Measurements from ENCODE around the gene FOS. TPM values are rescaled to one million over a fixed set of nuclear protein-coding genes. Genes with fewer than 3 reads are reported as not detected.

FOS gene
- polyA plus RNA-seq, 10 donors: 71.3 to 2,749 (median 590) TPM

DNA sequence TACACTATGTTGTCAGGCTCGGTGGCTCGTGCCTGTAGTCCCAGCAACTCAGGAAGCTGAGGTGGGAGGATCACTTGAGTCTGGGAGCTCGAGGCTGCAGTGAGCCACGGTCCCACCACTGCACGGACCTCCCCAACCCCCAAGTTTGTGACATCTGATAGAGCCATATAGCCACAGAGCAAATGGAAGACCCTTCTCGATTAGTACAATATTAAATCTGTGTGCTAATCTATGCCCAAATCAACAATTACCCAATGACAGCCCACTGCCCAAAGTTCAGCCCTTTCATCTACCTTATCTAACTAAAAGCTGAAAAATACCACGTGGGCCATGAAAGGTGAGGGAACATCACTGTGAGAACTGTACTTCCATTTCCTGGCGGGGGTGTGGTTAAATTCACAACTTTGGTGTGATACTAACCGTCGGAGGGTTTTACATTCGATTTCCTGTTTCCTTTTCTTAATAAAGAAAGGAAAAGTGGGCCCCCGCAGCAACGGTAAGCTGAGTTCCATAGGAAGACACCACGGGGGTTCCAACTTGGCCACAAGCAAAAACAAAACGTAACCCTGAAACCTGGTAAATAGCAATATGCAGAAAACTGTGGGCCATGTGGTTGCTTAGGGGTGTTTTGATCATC, 31.2 kb upstream of the FOS start:
- no peak for DNase-seq

DNA sequence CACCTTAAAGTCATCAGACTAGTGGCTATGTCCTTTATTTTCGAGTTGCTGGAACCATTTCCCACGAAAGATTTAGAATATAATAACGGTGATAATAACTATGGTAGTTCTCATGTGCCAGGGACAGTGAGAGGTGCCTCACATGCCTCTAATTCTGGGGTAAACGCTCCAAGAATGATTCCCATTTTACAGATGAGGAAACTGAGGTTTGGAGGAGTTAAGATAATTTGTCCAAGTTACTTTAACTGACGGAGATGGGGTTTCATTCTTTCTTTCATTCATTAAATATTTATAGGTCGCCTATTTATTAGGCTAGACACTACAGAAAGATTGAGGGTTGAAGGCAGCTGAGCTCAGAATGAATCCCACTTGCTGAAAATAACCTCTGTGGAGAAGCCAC, 30.7 kb upstream of the FOS start:
- no peak for DNase-seq

DNA sequence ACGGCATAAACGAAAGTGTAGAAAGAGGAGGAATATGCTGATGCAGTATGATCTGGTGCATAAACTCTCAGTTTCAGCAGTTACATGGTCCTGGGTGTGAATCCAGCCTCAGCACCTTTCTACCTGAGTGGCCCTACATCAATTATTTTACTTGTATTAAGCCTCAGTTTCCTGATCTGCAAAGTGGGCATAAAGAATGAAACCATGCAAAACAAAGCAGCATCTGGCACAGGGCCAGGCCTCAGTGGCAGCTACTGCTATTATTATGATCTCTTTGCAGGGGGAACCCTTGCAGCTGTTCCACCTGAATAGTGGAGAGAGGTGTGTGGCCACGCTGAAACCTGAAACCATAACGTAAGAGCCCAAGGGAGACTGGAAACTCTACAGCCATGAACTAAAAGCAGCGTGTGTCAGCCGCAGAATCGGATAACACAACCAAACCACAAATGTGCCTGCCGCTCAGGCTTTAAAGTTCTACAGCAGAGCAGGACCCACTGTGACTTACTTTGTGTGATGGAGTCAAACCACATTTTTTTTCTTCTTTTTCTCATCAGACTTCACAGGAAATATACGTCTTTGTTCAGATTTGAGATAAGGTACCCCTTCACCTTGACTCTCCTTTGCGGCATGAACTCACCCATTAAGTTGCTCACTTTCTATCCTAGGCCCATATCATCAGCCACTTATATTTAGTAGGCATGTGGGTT, 29.2 kb upstream of the FOS start:
- DNase-seq: no peak

DNA sequence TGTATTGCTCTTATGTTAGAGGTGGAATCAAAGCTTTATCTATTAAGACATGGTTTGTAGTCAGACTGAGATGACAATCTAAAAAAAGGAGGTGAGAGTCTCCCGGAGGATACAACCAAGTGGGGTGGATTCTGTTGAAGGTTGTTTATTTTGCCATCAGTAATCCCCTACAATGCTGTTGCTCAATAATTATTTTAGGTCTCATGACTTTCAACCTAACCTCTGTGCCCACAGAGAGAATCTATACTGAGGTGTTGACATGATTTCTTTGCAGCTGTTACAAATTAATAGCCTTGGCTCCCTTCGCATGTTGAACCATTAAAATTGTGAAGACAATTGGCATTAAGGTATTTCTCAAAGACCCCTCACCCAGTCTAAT, 28.7 kb upstream of the FOS start:
- DNase-seq: no peak

DNA sequence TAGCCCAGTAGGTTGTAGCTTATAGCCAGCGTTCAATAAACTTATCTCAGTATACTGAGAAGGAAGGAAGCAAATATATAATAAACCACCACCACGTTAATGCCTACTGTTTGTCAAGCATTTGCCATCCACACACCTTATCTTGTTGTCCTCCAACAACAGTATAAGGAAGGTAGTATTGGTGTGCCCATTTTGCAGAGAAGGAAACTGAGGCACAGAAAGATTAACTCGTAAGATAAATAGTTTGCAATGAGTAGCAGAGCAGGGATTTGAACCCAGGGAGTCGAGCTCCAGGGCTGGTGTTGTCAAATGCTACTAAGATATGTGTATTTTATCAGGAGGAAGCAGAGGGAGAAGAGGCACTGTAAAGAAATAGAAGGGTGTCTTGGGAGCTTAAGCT, 27.8 kb upstream of the FOS start:
- DNase-seq: no peak

DNA sequence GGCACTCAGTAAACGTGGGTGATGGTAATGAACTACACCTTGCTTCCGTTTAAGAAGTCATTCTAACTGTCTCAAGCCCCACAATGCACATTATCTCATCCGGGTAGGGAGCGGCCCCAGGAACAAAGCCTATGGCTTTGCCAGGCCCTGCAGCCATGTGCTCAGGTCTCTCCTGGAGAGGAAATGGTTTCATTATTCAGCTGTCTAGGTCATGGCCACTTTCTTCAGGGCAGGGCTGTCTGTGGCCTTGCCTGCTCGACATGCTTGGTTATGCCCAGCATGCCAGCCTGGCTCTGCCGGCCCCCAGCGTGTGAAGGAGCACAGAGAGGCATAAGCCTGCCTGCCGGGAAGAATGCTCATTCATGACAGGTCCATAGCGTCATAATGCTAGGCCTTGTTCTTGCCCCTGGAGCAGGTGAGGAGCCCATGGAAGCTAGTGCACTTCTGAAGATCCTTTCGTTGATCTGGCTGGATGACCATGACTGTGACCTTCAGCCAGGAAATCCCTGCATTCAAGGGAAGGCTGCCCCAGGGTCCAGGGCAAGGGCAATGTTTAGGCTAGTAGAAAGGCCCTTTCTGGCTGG, 26.3 kb upstream of the FOS start:
- DNase-seq: no peak

DNA sequence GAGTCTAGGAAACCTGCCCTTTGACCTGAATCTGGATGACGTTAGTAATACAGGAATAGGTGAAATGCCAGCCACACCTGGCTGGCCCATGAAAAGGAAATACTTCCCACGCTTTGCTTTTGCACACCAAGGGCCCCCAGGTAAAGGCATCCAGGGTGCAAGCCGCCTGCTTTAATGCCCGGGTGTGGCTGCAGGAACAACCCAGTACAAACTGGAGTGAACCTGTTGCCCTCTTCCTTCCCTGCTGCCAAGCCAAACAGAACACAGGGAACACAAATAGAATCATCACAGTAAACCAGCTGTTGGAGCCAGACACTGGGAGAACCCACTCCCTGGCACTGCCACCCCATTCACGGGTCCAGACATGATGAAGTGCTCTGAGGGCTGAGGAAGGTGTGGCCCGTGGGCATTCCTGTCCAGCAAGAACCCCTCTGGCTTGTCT, 24.2 kb upstream of the FOS start:
- DNase-seq: peak in 1 of 3 donors; percentile 67

DNA sequence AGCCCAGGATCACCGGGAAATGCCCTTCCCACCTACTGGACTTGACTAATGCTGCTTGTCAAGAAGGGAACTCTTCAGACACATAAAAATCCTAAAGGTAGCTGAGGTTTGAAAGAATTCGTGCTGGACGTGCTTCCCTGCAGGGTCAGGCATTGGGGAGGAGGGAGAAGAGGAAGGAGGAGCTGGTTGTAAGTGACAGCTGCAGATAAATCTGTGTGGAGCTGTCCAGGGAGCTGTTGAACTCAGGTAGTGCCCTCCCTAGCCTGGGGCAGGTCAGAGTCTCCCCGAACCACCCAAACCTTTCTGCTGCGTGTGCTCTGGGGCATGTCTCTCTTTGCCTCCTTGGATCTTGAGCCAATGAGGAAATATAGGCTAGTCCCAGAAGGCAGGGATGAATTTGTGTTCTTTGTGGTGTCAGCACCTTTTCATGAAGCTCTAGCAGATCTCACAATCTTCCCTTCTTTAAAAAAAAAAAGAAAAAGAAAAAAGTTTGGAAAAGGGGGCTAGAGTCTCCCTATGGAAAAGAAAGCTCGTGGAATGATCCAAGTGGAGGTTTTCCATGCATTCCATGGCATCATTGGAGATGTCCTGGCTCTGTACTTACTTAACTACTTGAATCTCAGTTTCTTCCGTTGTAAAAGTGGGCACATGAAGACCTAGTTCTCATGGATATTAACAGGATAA, 23.6 kb upstream of the FOS start:
- DNase-seq: peak in 1 of 3 donors; percentile 73

DNA sequence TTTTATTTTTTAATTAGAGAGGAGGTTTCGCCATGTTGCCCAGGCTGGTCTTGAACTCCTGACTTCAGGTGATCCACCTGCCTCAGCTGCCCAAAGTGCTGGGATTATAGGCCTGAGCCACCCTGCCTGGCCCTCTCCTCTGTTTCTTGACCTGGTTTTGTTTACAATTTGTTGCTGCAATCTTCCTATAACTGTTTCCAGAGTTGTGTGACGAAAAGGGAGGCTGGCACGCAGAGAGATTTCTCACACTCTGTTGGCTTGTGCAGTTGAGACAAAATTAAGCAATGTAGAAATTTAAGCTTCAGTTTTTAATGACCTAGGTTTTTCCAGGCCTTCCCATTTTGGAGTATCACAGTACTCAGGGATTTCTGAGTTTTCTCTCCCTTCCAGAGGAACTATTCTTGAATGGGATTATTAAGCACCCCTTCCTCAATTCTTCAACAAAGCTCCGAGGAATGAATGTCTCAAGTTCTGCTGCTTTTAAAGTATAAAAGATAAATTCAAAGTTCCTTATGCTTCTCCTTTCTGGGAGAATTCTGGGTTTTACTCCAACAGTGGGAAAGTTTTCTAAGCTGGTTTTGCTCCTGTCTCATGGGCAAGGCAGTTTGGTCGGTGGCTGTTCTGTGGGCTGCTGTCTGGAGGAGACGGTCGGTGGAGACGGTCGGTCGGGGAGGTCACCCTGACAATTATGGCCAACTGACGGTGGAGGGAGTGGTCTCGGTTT, 20.4 kb upstream of the FOS start:
- peak; percentile 67 to 85 (median 69) for DNase-seq

DNA sequence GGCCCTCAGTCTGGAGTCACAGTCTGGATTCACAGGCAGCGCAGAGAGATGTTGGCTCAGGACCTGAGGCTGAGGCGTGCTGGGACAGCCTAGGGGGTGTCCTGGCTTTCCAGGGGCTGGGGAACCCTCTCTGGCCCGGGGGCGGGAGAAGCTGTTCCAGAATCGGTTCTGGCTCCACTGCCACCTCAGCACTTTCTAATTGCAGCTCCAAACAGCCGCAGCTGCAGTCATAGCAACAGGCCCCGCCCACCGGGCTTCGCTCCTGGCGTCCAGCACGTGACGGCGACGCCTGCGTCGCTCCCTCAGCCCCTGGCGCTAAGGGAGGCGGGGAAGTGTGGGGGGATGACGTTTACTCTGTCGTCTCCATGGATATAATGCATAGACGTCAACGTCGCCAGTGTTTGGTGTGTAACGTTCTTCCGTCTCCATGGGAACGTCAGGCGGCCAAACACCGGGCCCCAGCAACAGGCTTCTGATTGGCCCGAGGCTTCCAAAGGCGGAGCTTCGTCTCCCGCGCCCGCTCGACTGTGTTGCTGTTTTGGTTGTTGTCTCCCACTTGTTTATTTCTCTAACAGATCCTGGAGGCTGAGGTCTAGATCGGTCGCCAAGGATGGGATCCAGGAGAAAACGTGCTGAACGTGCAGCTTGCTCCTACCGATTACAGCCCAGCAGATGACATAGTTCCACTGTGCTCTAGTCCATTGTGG, 19.7 kb upstream of the FOS start:
- DNase-seq: peak; percentile 100

DNA sequence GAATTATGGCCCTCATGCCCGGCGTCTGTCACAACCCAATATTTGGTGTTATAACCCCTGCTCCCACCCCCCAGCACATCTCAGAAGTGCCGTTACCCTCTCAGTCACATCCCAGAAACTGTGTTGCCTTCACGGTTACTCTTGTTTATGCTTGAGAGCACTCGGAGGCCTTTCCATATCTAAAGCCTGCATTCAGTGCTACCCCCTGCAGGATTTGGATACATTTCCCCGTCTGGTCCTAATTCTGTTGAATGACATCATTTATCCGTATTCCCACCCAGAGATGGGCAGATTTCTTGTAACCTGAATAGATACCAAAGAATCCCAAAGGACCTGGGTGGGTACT, 19.1 kb upstream of the FOS start:
- DNase-seq: no peak

DNA sequence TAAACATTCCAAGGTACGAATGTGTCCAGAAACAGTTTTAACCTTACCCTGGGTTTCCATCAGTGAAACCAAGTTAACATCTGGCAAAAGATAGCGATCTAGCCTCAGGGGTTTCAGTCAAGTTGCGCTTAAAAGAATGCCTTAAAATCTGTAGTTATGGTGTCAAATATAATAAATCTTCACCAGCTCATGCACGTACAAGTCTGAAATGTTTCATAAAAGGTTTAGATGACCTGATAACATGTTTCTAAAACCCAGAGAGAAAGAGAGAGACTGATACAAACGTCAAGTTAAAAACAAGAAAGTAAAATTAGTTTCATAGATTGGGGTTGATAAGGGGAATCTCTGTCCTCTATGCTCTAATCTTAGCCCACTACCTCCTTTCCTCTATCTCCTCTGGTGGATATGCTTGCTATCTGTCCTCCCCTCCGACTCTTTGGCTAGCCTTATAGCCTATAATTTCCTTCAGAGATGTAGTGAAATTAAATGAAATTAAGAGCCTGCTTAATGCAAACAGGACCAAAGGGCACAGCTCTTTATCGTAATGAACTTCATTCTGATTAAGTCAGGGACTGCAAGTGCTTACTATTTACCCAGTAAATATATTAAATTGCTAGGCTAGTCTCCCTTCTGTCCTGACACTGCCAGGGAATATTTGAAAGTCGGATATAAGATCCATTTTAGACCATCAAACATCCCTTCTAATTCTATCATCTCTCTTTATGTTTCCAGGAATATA, 18.4 kb upstream of the FOS start:
- DNase-seq: peak in 1 of 3 donors; percentile 62

DNA sequence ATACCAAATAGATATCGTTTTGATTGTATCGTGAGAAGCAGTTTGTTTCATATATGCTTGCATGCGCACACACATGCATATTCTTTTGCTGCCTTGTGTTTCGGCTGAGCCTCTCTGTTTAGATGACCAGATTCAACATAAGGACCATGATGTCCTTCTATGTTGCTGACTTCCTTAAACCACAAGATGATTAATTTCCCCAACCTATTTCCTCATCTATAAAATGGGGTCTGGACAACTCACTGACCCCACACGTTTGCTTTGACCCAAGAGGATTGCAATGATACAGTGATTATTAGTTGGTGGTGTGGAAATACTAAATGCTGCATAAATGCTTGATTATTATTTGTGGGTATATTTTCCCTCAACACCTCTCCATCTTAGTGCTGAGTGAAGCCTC, 16.8 kb upstream of the FOS start:
- DNase-seq: no peak

DNA sequence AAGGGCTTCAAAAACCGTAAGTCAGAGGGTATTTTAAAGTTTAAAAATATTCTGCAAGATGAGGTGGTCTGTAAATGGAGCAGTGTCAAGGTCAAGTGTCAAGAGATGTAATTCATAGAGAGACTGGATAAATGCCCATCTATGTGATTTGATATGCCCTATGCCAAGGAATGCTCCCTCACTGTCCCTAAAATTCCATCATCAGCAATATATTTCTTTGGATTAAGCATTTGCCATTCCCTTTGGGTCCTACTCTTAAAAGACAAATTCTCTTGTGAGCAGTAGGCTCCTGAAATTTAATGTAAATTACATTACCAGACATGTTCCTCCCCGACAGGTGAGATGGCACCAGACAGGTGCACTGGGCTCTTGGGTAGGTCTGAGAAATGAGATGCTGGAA, 16.0 kb upstream of the FOS start:
- DNase-seq: no peak

DNA sequence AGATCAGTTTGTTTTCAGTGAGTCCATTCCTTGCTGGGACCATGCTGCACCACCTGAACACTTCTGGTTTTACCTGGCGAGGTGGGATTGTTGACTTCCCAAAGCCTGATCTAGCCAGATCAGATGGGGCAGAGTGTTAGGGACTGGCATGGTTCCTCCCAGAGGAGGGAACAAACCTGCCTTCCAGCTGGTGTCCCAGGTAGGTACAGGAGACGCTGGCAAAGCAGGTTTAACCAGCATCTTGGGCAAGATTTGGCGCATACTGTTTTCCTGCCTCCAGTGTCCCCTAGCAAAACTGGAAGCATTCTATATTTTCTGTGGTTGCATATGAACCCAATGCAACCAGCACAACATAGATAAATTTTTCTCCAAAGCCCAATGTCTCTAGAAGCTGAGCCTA, 14.6 kb upstream of the FOS start:
- no peak for DNase-seq

DNA sequence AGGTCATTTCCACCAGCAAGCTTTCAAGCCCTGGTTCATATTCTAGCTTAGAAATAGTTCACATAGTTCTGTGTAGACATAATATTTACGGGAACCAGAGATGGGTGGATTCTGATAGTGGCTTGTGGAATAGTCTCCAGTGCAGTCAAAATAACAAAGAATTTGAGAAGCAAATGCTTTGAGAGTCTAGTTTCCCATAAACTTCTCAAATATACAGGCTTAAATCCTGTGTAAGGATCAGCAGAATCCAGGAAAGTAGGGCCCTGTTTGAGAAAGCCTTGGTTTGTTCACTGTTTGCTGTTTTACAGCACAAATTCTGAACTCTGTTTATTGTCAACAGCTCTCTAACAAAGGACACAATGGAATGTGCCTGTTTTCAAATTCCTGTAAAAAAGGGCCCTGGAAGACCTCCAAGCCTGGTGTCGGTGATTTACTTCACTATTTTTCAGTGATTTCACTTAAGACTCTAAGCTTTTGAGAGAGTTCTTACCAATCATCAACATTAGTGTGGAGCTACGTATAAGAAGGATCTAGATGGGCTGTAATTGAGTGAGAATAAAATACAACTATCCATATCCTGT, 11.4 kb upstream of the FOS start:
- DNase-seq: peak; percentile 49 to 70 (median 62)

DNA sequence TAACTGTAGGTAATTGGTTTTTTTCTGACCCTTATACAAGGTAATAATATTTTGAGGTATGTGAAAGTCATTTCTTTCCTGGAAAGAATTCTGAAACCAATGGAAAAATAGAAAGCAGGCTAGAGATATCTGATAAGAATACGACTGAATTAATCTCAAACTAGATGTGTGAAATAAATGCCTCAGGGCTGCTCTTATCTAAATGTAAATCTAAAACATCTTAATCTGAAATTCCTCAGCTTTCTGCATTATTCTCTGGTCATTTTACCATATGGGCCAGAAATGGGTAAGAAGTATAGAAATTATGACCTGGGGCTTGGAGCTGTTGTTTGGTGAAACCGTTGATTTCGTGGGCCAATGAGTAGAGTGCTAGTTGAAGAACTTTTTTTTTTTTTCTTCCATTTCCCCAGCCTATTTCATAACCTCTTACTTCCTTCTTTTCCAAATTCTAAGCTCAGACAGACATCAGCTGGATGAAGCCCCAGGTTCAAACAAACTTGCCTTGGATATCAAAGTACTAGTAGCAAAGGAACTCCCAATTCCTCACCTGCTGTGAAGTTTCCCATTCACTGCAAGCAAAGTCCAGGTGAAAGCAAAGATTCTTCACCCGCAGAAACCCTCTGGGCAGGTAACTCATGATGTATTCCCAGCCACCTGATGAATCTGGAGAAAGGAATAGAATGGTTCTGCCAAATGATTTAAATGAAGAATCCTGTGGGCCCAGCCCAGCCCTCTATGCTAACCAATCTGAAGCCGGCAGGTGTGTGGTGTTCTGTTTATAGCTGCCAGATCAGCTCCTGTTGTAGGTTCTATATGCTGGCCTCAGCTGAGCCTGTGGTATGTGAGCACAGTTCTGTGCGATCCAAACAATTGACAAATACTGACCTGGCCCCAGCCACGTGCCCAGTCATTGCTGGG, 9.7 kb upstream of the FOS start:
- no peak for DNase-seq

DNA sequence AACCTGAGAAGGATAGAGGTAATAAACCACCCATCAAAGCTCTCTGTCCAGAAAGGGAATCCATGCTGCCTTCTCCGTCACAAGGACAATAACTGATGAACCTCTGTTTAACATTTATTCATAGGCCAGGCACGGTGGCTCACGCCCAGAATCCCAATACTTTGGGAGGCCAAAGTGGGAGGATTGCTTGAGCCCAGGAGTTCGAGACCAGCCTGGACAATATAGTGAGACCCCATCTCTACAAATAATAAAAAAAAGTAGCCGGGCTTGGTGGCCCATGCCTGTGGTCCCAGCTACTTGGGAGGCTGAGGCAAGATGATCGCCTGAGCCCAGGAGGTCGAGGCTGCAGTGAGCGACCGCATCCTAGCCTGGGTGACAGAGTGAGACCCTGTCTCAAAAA, 7.1 kb upstream of the FOS start:
- DNase-seq: no peak

All from muscle of back (tissue), 11 donors.